K562 (cell line): ENCODE measurements around the gene DDX20. TPM values are rescaled to one million over a fixed set of nuclear protein-coding genes. Genes with fewer than 3 reads are reported as not detected.

Experiments
- ARID2 ChIP-seq: fragments of 450-650 bp; IDR thresholded peaks from 2 replicates; pipeline ENCODE4 v1.6.1; 2017; ENCODE audit warnings: antibody characterized with exemption, mild to moderate bottlenecking
- ESRRB ChIP-seq: fragments of 250-450 bp; sonication (Bioruptor Pico); IDR thresholded peaks from 2 replicates; pipeline ENCODE4 v1.5.0; 2020; ENCODE audit warnings: mild to moderate bottlenecking, moderate library complexity, borderline replicate concordance
- MAFG ChIP-seq: fragments of 450-650 bp; conservative IDR thresholded peaks from 2 replicates; pipeline ENCODE4 v1.6.1; 2016; ENCODE audit warnings: missing genetic modification characterization, missing compliant biosample characterization
- MED1 ChIP-seq: sonication (generic); formaldehyde crosslinking; IDR thresholded peaks from 2 replicates; pipeline ENCODE4 v1.8.1; 2023; ENCODE audit warnings: missing genetic modification reagents, borderline replicate concordance
- ZNF79 ChIP-seq: fragments of 250-450 bp; sonication (Bioruptor Pico); IDR thresholded peaks from 2 replicates; pipeline ENCODE4 v1.4.0; 2020; ENCODE audit warnings: low read depth, mild to moderate bottlenecking, moderate library complexity
- polyA plus RNA-seq, 8 experiments: library from polyadenylated mRNA; depleted of rRNA in 4 of 8; stranded (reverse) in 5 of 8; unstranded in 3 of 8; fragments of >200 nt; fragmentation: Nextera tagmentation in 2 of 8; fragmentation: Illumina TruSeq in 1 of 8; extraction: Ambion mirVana in 2 of 8; extraction: Trizol in 1 of 8; gene quantifications; 2 replicates each; pipeline versions ENCODE4 v1.2.1 to v1.2.3, GENCODE V29; 2011 to 2014; ENCODE audit warnings: inconsistent platforms in 1 of 8, missing spikeins in 1 of 8
- total RNA-seq, 7 experiments: library from RNA; depleted of rRNA in 6 of 7; stranded (reverse); fragments of >200 nt in 6 of 7; fragmentation: Illumina TruSeq in 2 of 7; extraction: Trizol in 2 of 7; gene quantifications; 2 replicates each; pipeline versions ENCODE4 v1.2.1 to v1.2.3, GENCODE V29; 2011 to 2021; ENCODE audit warnings: low replicate concordance in 1 of 7
- TF ChIP-seq, protein P1 (sequence below): fragments of 250-450 bp; sonication (Bioruptor Pico); IDR thresholded peaks from 2 replicates; pipeline ENCODE4 v1.4.0; 2020
- TF ChIP-seq, protein P2 (sequence below), 2 experiments: IDR thresholded peaks in 1 of 2; conservative IDR thresholded peaks in 1 of 2; 2 replicates each; pipeline ENCODE4 v1.6.1; 2016; ENCODE audit warnings: low read depth in 2 of 2, mild to moderate bottlenecking in 1 of 2, missing compliant biosample characterization in 1 of 2, missing genetic modification characterization in 1 of 2, moderate library complexity in 1 of 2
- TF ChIP-seq, protein P3 (sequence below), 2 experiments: fragments of 450-650 bp; IDR thresholded peaks; 2 replicates each; pipeline ENCODE4 v1.6.1; 2016
- TF ChIP-seq, protein P4 (sequence below), 2 experiments: fragments of 450-650 bp in 1 of 2; sonication (generic) in 1 of 2; formaldehyde crosslinking; conservative IDR thresholded peaks; 2 replicates each; pipeline versions ENCODE4 v1.4.0 to v1.8.1; 2020 to 2022; ENCODE audit warnings: mild to moderate bottlenecking in 1 of 2, missing genetic modification reagents in 1 of 2

Gene DDX20
- total and polyA plus RNA-seq, 9 of the 15 experiments (the other 6 are each of a cell fraction or from before 2014, with no cell fraction given): 8.3 to 33.4 (median 24.5) TPM

DNA sequence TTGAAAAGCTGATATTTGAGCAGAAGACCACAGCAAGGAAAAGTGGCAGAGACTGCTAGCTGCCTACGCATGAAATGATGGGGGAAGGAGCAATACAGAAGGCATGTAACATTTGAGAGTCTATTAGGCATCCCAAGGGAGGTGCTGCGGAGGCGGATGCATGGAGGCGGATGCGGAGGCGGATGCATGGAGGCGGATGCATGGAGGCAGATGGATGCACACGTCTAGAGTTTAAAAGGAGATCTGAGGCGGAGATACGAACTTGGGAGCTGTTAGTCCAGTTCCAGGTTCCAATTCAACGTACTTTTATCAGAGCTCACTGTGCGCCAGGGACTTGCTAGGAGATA, 744 bp upstream of the DDX20 start (continued):
- TF ChIP-seq, protein P1, sequence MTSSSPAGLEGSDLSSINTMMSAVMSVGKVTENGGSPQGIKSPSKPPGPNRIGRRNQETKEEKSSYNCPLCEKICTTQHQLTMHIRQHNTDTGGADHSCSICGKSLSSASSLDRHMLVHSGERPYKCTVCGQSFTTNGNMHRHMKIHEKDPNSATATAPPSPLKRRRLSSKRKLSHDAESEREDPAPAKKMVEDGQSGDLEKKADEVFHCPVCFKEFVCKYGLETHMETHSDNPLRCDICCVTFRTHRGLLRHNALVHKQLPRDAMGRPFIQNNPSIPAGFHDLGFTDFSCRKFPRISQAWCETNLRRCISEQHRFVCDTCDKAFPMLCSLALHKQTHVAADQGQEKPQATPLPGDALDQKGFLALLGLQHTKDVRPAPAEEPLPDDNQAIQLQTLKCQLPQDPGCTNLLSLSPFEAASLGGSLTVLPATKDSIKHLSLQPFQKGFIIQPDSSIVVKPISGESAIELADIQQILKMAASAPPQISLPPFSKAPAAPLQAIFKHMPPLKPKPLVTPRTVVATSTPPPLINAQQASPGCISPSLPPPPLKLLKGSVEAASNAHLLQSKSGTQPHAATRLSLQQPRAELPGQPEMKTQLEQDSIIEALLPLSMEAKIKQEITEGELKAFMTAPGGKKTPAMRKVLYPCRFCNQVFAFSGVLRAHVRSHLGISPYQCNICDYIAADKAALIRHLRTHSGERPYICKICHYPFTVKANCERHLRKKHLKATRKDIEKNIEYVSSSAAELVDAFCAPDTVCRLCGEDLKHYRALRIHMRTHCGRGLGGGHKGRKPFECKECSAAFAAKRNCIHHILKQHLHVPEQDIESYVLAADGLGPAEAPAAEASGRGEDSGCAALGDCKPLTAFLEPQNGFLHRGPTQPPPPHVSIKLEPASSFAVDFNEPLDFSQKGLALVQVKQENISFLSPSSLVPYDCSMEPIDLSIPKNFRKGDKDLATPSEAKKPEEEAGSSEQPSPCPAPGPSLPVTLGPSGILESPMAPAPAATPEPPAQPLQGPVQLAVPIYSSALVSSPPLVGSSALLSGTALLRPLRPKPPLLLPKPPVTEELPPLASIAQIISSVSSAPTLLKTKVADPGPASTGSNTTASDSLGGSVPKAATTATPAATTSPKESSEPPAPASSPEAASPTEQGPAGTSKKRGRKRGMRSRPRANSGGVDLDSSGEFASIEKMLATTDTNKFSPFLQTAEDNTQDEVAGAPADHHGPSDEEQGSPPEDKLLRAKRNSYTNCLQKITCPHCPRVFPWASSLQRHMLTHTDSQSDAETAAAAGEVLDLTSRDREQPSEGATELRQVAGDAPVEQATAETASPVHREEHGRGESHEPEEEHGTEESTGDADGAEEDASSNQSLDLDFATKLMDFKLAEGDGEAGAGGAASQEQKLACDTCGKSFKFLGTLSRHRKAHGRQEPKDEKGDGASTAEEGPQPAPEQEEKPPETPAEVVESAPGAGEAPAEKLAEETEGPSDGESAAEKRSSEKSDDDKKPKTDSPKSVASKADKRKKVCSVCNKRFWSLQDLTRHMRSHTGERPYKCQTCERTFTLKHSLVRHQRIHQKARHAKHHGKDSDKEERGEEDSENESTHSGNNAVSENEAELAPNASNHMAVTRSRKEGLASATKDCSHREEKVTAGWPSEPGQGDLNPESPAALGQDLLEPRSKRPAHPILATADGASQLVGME (CRISPR knock-in tag): peak; percentile 85
- TF ChIP-seq, protein P2, sequence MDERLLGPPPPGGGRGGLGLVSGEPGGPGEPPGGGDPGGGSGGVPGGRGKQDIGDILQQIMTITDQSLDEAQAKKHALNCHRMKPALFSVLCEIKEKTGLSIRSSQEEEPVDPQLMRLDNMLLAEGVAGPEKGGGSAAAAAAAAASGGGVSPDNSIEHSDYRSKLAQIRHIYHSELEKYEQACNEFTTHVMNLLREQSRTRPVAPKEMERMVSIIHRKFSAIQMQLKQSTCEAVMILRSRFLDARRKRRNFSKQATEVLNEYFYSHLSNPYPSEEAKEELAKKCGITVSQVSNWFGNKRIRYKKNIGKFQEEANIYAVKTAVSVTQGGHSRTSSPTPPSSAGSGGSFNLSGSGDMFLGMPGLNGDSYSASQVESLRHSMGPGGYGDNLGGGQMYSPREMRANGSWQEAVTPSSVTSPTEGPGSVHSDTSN (CRISPR knock-in tag; IDR thresholded peaks at IDR 0.05; ENCODE audit: low read depth): no peak
- TF ChIP-seq, protein P2 (tag; conservative IDR thresholded peaks at IDR 0.05; ENCODE audit: low read depth): no peak
- TF ChIP-seq MAFG (tag): no peak
- no peak for TF ChIP-seq ZNF79 (CRISPR knock-in tag)
- no peak for TF ChIP-seq MED1 (CRISPR knock-in tag)
- TF ChIP-seq, protein P3, sequence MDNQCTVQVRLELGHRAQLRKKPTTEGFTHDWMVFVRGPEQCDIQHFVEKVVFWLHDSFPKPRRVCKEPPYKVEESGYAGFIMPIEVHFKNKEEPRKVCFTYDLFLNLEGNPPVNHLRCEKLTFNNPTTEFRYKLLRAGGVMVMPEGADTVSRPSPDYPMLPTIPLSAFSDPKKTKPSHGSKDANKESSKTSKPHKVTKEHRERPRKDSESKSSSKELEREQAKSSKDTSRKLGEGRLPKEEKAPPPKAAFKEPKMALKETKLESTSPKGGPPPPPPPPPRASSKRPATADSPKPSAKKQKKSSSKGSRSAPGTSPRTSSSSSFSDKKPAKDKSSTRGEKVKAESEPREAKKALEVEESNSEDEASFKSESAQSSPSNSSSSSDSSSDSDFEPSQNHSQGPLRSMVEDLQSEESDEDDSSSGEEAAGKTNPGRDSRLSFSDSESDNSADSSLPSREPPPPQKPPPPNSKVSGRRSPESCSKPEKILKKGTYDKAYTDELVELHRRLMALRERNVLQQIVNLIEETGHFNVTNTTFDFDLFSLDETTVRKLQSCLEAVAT (IDR thresholded peaks at IDR 0.05): no peak
- TF ChIP-seq, protein P4, sequence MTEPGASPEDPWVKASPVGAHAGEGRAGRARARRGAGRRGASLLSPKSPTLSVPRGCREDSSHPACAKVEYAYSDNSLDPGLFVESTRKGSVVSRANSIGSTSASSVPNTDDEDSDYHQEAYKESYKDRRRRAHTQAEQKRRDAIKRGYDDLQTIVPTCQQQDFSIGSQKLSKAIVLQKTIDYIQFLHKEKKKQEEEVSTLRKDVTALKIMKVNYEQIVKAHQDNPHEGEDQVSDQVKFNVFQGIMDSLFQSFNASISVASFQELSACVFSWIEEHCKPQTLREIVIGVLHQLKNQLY (CRISPR knock-in tag; conservative IDR thresholded peaks at IDR 0.05): no peak
- no peak for TF ChIP-seq ESRRB
- TF ChIP-seq ARID2: no peak
